ENCODE results near the gene SCN2A. TPM values are rescaled to one million over a fixed set of nuclear protein-coding genes. Genes with fewer than 3 reads are reported as not detected.

Gene SCN2A
- total RNA-seq, 2 experiments from 2014 or later = not detected

- DNase-seq = no peak
- no peaks in the 10 kb centered on the region for H3K9me3 Mint-ChIP-seq
- ChIA-PET CTCF (no interaction called here), POLR2A (no interaction called here)
- H3K4me1 Mint-ChIP-seq (ENCODE audit: low read depth) = no peaks in the 10 kb centered on the region
- no peaks in the 10 kb centered on the region for H3K36me3 Mint-ChIP-seq (ENCODE audit: low read depth)
- TF ChIP-seq CTCF (IDR thresholded peaks at IDR 0.05) = no peak
- intact Hi-C loops (cut with micrococcal nuclease) = no loop called here
- no peaks in the 10 kb centered on the region for H3K27me3 Mint-ChIP-seq
- H3K4me3 Mint-ChIP-seq = no peak overlapping the region
- ATAC-seq = no peak
- H3K27ac Mint-ChIP-seq = no peak overlapping the region
These were observed 189.7 kb downstream of the SCN2A start for GRCh38 chr2:165428926-165429325.

- no peak for TF ChIP-seq CTCF (IDR thresholded peaks at IDR 0.05)
- H3K36me3 Mint-ChIP-seq (ENCODE audit: low read depth) = no peaks in the 10 kb centered on the region
- no peak overlapping the region for H3K4me3 Mint-ChIP-seq
- DNase-seq = no peak
- H3K27ac Mint-ChIP-seq = no peak overlapping the region
- ATAC-seq = no peak
- no peaks in the 10 kb centered on the region for H3K4me1 Mint-ChIP-seq (ENCODE audit: low read depth)
- CTCF ChIA-PET = no interaction called here
- H3K9me3 Mint-ChIP-seq = no peaks in the 10 kb centered on the region
- H3K27me3 Mint-ChIP-seq = no peaks in the 10 kb centered on the region
- intact Hi-C loops (cut with micrococcal nuclease) = no loop called here
- POLR2A ChIA-PET = no interaction called here
These were observed 191.8 kb downstream of the SCN2A start for GRCh38 chr2:165431014-165431413.

GRCh38 chr2:165432234-165432966 lies 193.2 kb downstream of the SCN2A start:
- Mint-ChIP-seq H3K27me3 (no peaks in the 10 kb centered on the region), H3K4me3 (no peak overlapping the region), H3K36me3 (ENCODE audit: low read depth) (no peaks in the 10 kb centered on the region), H3K27ac (no peak overlapping the region), H3K9me3 (no peaks in the 10 kb centered on the region), H3K4me1 (ENCODE audit: low read depth) (no peaks in the 10 kb centered on the region)
- no peak for TF ChIP-seq CTCF (IDR thresholded peaks at IDR 0.05)
- POLR2A ChIA-PET = no interaction called here
- ATAC-seq (no peak), DNase-seq (no peak)
- intact Hi-C loops (cut with micrococcal nuclease) = no loop called here
- CTCF ChIA-PET = no interaction called here

- H3K27me3 Mint-ChIP-seq = no peaks in the 10 kb centered on the region
- no peak for TF ChIP-seq CTCF (IDR thresholded peaks at IDR 0.05)
- no peaks in the 10 kb centered on the region for H3K9me3 Mint-ChIP-seq
- intact Hi-C loops (cut with micrococcal nuclease) = no loop called here
- no peaks in the 10 kb centered on the region for H3K4me1 Mint-ChIP-seq (ENCODE audit: low read depth)
- no peaks in the 10 kb centered on the region for H3K36me3 Mint-ChIP-seq (ENCODE audit: low read depth)
- DNase-seq (no peak), ATAC-seq (no peak)
- POLR2A ChIA-PET = no interaction called here
- CTCF ChIA-PET = no interaction called here
- no peak overlapping the region for H3K27ac Mint-ChIP-seq
- no peak overlapping the region for H3K4me3 Mint-ChIP-seq
These were observed 195.8 kb downstream of the SCN2A start for GRCh38 chr2:165434865-165435496.

- Mint-ChIP-seq H3K27me3 (no peaks in the 10 kb centered on the region), H3K27ac (no peak overlapping the region), H3K4me1 (ENCODE audit: low read depth) (no peaks in the 10 kb centered on the region), H3K9me3 (no peaks in the 10 kb centered on the region), H3K4me3 (no peak overlapping the region), H3K36me3 (ENCODE audit: low read depth) (no peaks in the 10 kb centered on the region)
- DNase-seq (no peak), ATAC-seq (no peak)
- intact Hi-C loops (cut with micrococcal nuclease) = no loop called here
- CTCF ChIA-PET = no interaction called here
- TF ChIP-seq CTCF (IDR thresholded peaks at IDR 0.05) = no peak
- POLR2A ChIA-PET = no interaction called here
These were observed 196.4 kb downstream of the SCN2A start for GRCh38 chr2:165435611-165436010.

Measured in activated CD8-positive, alpha-beta T cell treated with anti-CD3 and anti-CD28 coated beads for 36 hours (primary cell).